ENCODE results near the gene HDAC4.

The HDAC4 gene

DNA sequence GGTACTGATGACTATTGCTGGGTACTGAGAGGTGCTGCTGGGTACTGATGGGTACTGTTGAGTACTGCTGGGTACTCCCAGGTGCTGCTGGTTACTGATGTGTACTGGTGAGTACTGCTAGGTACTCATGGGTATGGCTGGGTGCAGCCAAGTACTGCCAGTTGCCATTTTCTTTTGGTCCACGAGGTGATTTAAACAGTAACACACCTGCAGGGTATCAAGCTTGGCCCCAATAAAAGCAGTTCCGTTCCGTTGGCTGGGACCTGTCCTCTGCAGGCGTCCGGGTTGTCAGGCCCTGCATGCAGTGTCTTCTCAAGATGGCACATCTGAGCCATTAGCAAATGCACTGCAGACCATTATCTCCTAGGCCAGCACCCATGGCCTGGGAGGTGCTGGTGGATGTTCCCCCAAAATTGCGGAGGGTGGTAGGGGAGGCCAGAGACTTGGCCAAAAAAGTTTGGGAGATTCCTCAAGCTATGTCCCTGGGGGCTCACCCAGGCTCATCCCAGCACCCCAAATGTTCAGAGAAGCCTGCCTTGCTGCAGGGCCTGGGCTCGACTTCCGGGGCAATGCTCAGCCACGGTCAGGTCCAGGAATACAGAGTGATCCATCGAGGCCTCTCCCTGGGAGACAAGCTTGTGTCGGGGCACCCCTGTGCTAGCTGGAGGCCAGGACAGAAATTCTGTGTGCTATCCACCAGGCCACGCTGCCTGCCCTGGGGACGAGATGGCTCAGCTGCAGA is 387.7 kb downstream of the HDAC4 start:
- no peak for DNase-seq

DNA sequence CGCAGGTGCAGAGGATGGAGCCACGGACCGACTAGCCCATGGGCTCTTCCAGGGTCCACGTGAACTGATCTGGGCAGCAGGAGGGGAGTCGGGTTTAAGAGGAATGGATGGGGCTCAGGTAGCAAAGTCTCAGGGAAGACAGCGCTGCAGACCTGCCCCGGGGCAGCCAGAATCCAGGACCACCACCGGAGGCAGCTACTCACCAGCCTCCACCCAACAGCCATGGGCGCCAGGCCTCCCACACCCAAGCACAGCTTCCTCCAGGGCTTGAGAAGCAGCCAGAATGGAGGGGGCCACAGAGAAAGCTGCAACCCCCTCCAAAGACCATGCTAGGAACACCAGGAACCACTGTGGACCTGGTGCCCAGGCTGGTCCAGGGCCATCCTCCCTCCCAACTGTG is 388.6 kb downstream of the HDAC4 start:
- no peak for DNase-seq

DNA sequence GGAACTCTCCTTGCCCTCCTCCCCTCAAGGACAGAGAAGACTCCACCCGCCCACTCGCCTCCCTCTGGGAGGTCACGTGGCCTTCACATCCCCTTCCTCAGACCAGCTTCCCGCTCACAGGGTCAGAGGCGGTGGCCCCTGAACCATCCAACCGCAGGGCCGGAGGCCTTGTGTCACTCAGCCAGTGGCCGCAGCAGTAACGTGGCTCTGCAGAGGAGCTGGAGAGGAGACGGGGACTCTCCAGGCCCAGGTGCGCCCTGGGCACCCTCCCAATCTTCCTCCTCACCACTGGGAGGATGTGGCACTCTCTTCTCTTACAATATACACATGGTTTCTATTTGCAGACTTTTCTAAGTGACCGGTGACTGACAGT is 391.2 kb downstream of the HDAC4 start:
- DNase-seq = no peak

DNA sequence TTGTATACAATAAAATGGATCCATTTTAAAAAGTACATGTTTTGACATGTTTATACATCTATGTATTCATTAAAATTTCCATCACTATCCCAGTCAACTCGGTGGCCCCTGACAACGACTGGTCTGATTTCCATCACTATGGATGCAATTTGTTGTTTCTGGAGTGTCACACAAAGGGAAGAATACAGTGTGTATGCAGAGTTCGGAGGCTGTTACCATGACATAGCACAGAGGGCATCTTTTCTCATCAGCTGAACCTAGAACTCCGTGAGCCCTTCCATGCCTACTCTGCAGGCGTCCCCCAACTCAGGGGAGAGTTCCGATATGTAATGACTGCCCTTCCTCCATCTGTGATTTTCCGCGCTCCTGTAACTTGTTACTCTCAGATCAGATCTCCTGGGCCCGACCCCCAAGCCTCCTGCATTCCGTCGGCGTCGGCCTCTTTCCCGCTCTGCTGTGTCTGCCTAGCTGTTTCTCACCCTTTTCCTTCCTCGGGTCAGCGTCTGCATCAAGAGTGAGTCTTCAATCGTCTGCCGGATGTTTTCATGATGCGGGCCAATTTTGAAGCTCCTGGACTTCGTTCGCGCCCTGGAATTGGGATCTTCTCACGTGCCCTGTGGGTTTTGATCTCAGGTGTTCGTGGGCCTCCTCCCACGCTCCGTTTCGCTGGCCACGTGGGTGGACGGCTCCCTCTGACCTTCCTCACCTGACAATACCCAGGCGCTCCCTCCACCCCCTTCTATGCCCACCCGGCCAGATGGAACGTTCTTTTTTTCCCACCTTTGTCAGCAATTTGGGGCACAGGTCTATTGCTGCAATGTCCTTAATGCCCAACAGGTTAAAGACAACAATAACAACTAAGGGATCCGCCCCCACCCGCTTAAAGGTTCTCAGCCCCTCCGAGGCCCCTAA is 391.9 kb downstream of the HDAC4 start:
- DNase-seq = no peak

DNA sequence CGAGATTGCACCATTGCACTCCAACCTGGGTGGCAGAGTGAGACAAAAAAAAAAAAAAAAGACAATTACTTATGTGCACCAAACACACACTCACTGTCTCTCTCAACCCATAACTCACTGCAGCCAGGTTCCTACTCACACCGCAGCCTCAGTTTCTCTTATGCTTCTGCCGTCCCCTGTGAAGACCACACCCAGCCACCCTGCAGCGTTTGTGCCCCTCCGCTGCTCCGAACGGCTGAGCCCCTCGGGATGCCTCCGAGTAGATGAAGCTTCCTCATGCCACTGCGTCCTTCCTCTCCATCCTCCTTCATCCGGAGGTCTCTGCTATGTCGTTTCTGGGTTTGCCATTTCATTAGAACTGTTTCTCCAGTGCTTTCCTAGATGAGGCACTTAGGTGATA is 392.8 kb downstream of the HDAC4 start:
- DNase-seq = no peak

DNA sequence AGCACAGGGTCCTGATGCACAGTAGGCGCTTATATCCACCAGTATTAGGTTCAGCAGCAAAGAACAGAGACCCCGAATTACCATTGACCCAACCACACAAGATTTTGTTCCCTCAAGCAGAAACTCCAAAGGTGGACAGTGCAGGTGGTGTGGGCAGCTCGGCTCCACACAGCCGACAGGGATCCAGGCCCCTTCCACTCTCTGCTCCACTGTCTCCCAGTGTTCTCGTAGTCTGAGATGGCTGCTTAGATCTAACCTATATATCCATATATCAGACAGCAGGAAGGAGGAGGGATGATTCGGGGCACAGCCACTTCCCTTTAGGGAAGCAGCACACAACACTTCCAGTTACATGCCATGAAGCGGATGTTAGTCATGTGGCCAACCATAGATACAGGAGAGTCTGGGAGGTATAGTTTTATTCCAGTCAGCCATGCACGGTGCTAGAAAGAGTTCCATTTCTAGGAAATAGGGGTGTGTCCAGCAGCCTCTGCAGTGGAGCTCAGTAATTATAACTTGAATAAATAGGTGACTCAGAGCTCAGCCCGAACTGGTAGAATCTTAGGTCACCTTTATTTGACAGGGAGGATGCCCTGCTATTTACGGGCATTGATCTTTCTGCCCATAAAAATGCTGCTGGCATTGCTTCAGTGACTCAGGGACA is 394.1 kb downstream of the HDAC4 start:
- no peak for DNase-seq

DNA sequence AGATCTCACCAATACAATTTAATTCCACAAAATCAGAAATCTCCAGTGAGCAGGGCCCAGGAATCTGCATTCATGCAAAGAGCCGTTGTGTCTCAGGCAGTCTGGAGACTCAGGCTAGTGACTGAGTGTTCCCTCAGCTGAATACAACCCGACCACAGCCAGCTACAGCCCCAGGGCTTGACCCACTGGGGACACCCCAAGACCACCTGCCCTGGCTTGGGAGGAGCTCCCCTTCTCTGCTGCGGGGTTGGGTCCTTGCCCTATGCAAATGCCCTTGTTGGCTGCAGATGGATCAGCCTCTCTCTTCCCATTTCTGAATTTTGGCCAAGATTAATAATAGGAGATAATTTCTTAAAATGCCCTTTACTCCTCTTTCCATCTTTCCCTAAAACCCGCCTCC is 395.2 kb downstream of the HDAC4 start:
- DNase-seq = no peak

DNA sequence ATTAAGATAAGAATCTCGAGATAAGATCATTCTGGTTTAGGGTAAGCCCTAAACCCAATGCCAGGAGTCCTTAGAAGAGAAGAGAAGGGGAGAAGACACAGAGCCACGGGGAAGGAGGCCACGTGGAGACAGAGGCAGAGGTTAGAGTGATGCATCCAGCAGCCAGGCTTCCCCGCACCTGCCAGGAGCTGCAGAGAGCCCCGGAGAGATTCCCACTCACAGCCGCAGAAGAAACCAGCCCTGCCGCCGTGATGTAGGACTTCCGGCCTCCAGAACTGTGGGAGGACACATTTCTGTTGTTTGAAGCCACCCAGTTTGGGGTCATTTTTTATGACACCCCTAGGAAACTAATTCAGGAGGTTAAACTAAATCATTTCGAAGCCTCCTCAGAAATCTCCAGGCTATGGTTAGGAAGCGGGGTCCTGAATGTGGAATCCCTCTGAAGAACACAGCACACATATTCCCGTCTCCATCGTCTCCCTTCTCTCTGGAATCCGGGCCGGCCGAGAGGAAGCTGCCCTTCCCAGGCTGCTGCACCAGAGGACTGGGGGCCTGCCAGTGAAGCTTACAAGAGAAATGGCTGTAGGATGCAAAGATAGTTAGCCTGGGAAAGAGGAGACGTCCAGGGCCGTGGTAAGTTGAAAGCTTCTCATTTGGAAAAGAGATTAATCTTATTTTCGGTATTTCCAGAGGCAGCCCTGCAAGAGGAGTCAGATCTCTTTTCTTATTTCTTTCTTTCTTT is 396.4 kb downstream of the HDAC4 start:
- DNase-seq = no peak

DNA sequence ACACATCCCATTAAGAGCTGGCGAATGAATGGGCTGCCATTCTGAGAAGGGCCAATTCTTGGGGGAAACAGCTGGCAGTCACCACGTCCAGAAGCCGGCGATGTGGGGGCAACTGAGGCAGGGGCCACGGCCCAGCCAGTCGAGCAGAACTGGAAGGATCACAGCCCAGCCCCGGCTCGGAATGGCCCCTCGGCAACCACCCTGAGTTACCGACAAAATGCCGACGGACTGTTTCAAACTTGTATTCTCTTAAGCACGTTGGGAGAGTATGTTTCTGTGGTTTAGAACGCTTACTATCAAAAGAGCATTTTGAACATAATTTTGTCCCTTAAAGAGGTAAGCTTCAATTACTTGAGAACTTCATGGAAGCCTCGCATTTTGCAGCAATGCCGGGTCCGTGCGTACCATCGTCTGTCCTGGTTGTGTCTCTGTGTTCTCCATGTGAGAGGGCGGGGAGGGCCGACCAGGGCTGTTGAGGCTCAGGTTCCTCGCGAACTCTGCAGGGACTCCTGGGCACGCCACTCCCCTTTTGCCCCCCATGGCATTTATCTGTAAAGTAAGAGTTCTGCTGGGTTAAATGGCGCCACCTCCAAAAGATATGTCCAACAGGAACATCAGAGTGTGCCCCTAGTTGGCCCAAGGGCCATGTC is 397.1 kb downstream of the HDAC4 start:
- no peak for DNase-seq

DNA sequence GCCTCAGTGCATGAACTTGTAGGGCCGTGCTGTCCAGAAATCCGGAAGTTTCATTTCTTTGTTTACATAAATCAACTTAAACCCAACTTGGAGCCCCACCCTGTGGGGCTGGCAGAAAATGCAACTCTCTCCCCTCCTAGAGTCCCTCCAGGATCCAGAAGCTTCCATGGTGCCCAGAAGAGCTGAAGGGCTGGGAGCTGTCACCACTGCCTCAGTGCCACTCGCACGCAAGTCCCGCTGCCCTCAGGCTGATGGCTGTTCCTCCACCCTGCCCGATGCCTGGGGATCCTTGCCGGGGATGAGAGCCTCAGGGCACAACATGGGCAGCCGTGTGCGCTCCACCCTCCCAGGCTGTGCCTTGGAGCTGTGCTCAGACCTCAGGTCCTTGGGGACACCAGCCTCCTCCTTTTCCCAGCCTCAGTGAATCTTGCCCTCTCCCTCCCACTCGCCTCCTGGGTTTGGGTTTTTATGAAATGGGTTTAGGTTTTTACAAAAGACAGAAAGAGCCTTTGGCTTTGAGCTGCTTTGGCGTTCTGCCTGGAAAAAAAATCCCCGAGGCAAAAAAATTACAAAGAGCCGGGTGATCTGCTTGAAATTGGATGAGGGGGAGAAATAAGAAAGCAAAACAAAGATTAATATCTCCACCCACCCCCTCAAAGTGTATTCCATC is 397.7 kb downstream of the HDAC4 start:
- DNase-seq = no peak

DNA sequence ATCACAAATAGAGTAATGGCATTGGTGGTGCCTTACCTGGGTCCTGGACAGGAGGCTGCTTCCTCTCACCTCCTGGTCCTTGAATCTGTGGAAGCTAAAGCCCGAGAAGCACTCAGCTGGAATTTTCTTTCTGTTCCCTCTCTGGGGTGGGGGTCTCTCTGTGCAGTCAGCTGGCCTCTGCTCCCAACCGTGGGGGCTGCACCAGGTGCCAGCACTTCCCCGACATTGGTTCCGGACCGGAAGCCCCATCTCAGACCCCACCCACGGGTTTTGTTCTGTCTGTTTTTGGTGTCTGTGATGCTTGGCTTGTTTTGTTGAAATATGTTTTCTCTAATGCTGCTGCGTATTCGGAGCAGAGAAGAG is 398.2 kb downstream of the HDAC4 start:
- no peak for DNase-seq

DNA sequence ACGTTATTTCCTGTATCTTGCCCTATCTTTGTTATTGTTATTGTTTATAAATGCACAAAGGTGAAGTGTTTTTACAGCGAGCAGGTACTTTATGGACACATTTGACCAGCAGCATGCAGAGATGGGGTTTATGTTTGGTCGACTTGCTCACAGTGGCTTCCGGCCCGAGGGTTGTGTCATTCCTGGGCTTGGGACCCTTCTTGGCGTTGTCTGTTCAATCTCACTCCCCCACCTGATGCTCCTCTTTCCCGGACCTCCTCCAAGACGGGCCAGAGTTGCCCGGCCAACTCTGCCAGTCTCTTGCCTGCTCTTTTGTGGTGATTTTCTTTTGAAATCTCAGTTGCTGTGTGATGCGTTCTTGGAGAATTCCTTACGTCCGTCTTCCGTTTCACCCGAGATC is 399.0 kb downstream of the HDAC4 start:
- no peak for DNase-seq

DNA sequence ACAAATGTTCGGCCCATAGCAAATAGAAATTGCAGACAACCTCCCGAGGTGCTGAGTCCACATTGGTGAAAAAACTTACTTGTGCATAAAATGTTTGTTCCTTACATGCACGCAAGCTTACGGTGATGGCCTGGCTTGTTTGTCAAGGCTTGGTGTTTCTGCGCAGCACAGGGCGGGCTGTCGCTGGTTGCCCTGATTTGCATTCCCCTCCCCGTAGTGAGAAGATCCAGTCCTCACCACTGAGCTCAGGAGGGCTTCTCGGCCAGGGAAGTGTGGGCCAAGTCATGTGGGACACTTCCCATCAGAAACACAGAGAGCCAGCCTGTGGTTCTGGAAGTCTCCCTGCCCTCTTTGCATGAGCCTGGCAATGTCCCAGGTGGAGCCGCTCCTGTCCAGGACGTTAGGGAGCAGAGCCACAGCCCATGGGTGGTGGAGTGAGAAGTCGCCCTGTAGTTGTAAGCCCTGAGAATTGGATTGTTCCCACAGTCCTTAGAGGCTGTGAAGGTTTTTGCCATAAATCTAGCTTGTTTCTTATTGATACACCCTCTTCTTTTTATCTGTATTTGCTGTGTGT is 400.2 kb downstream of the HDAC4 start:
- no peak for DNase-seq

DNA sequence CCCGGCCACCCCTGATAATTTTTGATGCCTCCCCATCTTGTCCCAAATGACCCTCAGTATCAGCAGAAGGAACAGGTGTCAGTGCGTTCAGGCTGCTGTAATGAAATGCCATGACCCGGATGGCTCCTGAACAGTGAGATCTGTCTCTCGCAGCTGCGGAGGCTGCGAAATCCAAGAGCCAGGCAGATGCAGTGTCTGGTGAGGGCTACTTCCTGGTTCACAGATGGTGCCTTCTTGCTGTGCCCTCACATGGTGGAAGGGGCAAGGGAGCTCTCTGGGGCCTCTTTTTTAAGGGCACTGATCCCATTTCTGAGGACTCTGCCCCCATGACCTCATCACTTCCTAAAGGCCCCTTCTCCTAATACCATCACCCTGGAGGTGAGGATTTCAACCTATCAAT is 400.7 kb downstream of the HDAC4 start:
- DNase-seq = no peak

DNA sequence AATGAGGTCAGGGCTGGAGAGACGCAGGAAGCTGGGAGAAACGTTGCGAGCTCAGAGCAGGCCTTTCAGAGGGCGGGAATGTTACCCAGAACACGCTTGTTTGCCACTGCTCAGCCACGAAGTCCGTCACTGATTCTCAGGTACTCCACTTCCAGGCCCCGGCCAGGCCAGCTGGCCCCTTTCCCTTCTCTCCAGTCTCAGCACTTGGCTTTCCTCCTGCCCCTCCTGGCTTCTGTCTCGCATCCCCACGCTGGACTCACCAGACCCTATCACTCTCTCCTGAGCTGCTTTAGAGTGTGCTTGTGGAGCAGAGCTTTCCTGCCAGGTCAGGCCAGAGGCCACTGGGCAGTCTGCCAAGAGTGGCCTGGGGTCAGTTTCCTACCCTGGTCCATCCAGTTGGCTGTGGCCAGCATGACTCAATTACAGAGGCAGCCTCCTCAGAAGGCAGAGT is 401.5 kb downstream of the HDAC4 start:
- DNase-seq = no peak

DNA sequence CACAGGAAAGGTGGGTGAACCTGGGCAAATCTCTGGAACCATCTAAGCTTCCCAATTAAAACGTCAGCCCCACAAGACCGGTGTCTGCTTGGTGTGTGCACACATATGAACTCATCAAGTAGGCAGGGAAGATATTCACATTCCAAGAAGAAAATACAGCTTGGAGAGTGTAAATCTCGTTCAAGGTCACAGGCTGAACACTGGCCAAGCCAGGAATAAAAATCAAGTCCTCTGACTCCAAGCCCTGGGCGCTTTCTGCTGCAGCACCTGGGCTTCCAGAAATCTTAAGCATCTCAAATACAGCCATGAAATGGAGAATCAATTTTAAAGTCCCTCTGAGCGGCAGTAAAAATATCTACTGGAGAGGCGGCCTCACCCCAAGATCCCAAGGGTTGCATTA is 402.0 kb downstream of the HDAC4 start:
- no peak for DNase-seq
